C4-2B (cell line): ENCODE results near the gene SH3RF3.

Experiments
- ZFX ChIP-seq: fragments of 450-650 bp; IDR thresholded peaks from 2 replicates; pipeline ENCODE4 v1.6.1; 2017
- TF ChIP-seq, protein P1 (sequence below): fragments of 450-650 bp; conservative IDR thresholded peaks from 2 replicates; pipeline ENCODE4 v1.5.1; 2017; ENCODE audit warnings: mild to moderate bottlenecking

DNA sequence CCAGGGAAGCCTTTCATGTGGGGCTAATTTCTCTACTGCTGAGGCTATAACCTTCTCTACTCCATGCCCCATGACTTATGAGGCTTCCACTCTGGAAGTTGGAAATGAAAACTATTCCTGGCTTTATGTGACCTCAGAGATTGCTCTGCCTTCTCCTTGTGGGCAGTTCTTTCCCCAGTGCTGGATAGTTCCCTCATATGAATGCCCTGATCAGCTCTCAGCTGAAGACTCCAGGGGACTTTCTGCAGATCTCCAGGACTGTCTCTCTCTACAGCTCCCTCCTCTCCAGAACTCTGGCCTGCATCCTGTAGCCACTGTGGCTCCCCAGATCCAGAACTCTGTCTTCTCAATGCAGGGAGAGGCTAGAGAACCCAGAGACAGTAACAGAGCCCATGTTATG is 249.7 kb downstream of the SH3RF3 start:
- TF ChIP-seq, protein P1, sequence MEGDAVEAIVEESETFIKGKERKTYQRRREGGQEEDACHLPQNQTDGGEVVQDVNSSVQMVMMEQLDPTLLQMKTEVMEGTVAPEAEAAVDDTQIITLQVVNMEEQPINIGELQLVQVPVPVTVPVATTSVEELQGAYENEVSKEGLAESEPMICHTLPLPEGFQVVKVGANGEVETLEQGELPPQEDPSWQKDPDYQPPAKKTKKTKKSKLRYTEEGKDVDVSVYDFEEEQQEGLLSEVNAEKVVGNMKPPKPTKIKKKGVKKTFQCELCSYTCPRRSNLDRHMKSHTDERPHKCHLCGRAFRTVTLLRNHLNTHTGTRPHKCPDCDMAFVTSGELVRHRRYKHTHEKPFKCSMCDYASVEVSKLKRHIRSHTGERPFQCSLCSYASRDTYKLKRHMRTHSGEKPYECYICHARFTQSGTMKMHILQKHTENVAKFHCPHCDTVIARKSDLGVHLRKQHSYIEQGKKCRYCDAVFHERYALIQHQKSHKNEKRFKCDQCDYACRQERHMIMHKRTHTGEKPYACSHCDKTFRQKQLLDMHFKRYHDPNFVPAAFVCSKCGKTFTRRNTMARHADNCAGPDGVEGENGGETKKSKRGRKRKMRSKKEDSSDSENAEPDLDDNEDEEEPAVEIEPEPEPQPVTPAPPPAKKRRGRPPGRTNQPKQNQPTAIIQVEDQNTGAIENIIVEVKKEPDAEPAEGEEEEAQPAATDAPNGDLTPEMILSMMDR, result no peak
- no peak for TF ChIP-seq ZFX
